H9 (cell line): ENCODE measurements around the gene MICU1. TPM values are rescaled to one million over a fixed set of nuclear protein-coding genes. Genes with fewer than 3 reads are reported as not detected.

Experiments
- DNase-seq: peaks from one replicate; pipeline ENCODE4 v3.0.0-alpha.2; 2017
- H2AFZ ChIP-seq: one replicate; pipeline ENCODE4 v1.6.1; 2013; ENCODE audit warnings: mild to moderate bottlenecking, low read length, control low read depth, moderate library complexity
- H2AK5ac ChIP-seq: 2 replicates; pipeline ENCODE4 v1.6.1; 2013; ENCODE audit warnings: low read length, control low read depth, mixed read lengths; ENCODE audit not compliant: insufficient read length
- H2BK120ac ChIP-seq: one replicate; pipeline ENCODE4 v1.6.1; 2013; ENCODE audit warnings: low read depth, mild to moderate bottlenecking, low read length, control low read depth, inconsistent platforms; ENCODE audit not compliant: poor library complexity, severe bottlenecking
- H2BK12ac ChIP-seq: 2 replicates; pipeline ENCODE4 v1.6.1; 2013; ENCODE audit warnings: low read length, control low read depth, mixed read lengths, low read depth; ENCODE audit not compliant: insufficient read length
- H2BK15ac ChIP-seq: 2 replicates; pipeline ENCODE4 v1.6.1; 2013; ENCODE audit warnings: low read depth, low read length, control low read depth
- H2BK20ac ChIP-seq: one replicate; pipeline ENCODE4 v1.6.1; 2013; ENCODE audit warnings: low read depth, mild to moderate bottlenecking, low read length, control low read depth, inconsistent platforms; ENCODE audit not compliant: poor library complexity, severe bottlenecking
- H2BK5ac ChIP-seq: 2 replicates; pipeline ENCODE4 v1.6.1; 2013; ENCODE audit warnings: low read length, control low read depth, mixed read lengths; ENCODE audit not compliant: insufficient read length
- H3K14ac ChIP-seq: 2 replicates; pipeline ENCODE4 v1.6.1; 2013; ENCODE audit warnings: low read length, control low read depth; ENCODE audit not compliant: insufficient read depth
- H3K18ac ChIP-seq: 2 replicates; pipeline ENCODE4 v1.6.1; 2013; ENCODE audit warnings: low read depth, mild to moderate bottlenecking, mixed read lengths, low read length, control low read depth; ENCODE audit not compliant: insufficient read length
- H3K23ac ChIP-seq: 2 replicates; pipeline ENCODE4 v1.6.1; 2013; ENCODE audit warnings: low read length, control low read depth, mixed read lengths, low read depth; ENCODE audit not compliant: insufficient read length
- H3K23me2 ChIP-seq: 2 replicates; pipeline ENCODE4 v1.6.1; 2013; ENCODE audit warnings: low read depth, mild to moderate bottlenecking, mixed read lengths, low read length, control low read depth; ENCODE audit not compliant: insufficient read length, poor library complexity, severe bottlenecking
- H3K27ac ChIP-seq: 2 replicates; pipeline ENCODE4 v1.5.1; 2013; ENCODE audit warnings: low read length, control low read depth, mixed read lengths, low read depth; ENCODE audit not compliant: insufficient read length
- H3K27me3 ChIP-seq: 2 replicates; pipeline ENCODE4 v1.6.1; 2013; ENCODE audit warnings: low read length, control low read depth, inconsistent platforms; ENCODE audit not compliant: insufficient read depth
- H3K4ac ChIP-seq: 2 replicates; pipeline ENCODE4 v1.6.1; 2013; ENCODE audit warnings: low read depth, mild to moderate bottlenecking, control low read depth, inconsistent platforms, low read length, moderate library complexity
- H3K4me1 ChIP-seq: 2 replicates; pipeline ENCODE4 v1.6.1; 2013; ENCODE audit warnings: low read length, control low read depth, inconsistent platforms; ENCODE audit not compliant: insufficient read depth
- H3K4me2 ChIP-seq: 2 replicates; pipeline ENCODE4 v1.6.1; 2013; ENCODE audit warnings: low read length, control low read depth, mixed read lengths; ENCODE audit not compliant: insufficient read length, insufficient read depth
- H3K56ac ChIP-seq: 2 replicates; pipeline ENCODE4 v1.6.1; 2013; ENCODE audit warnings: low read depth, mild to moderate bottlenecking, mixed read lengths, low read length, control low read depth; ENCODE audit not compliant: insufficient read length
- H3K79me1 ChIP-seq: 2 replicates; pipeline ENCODE4 v1.6.1; 2013; ENCODE audit warnings: low read depth, mild to moderate bottlenecking, moderate library complexity, low read length, control low read depth, inconsistent platforms; ENCODE audit not compliant: insufficient read depth, poor library complexity, severe bottlenecking
- H3K79me2 ChIP-seq: 2 replicates; pipeline ENCODE4 v1.6.1; 2013; ENCODE audit warnings: low read length, control low read depth, inconsistent platforms; ENCODE audit not compliant: insufficient read depth
- H3K9ac ChIP-seq: 2 replicates; pipeline ENCODE4 v1.6.1; 2013; ENCODE audit warnings: low read length, control low read depth, mixed read lengths; ENCODE audit not compliant: insufficient read length; ENCODE audit errors: extremely low read depth
- H3K9me3 ChIP-seq: one replicate; pipeline ENCODE4 v1.6.1; 2013; ENCODE audit warnings: low read depth, low read length, inconsistent platforms; ENCODE audit not compliant: control insufficient read depth
- H3T11ph ChIP-seq: one replicate; pipeline ENCODE4 v1.6.1; 2013; ENCODE audit warnings: mild to moderate bottlenecking, low read length, control low read depth, inconsistent platforms
- H4K20me1 ChIP-seq: one replicate; pipeline ENCODE4 v1.6.1; 2013; ENCODE audit not compliant: control insufficient read depth, insufficient read length, insufficient read depth
- H4K5ac ChIP-seq: 2 replicates; pipeline ENCODE4 v1.6.1; 2013; ENCODE audit warnings: low read depth, mild to moderate bottlenecking, mixed read lengths, low read length, control low read depth; ENCODE audit not compliant: insufficient read length
- H4K8ac ChIP-seq: replicated peaks from 2 replicates; pipeline ENCODE4 v1.6.1; 2013; ENCODE audit warnings: low read length, control low read depth, mixed read lengths, low read depth; ENCODE audit not compliant: insufficient read length
- H4K91ac ChIP-seq: 2 replicates; pipeline ENCODE4 v1.6.1; 2013; ENCODE audit warnings: low read depth, mild to moderate bottlenecking, moderate library complexity, mixed read lengths, low read length, control low read depth; ENCODE audit not compliant: insufficient read length
- H3K27ac Mint-ChIP-seq, 3 experiments: 2 replicates in 2 of 3; 3 replicates in 1 of 3; pipeline ENCODE4 v1.8.0; 2020 to 2021; ENCODE audit warnings: mixed read lengths in 3 of 3, mild to moderate bottlenecking in 1 of 3, moderate library complexity in 1 of 3
- H3K27me3 Mint-ChIP-seq: 2 replicates; pipeline ENCODE4 v1.8.0; 2021; ENCODE audit warnings: low read depth, mild to moderate bottlenecking, moderate library complexity, mixed read lengths
- H3K36me3 Mint-ChIP-seq, 3 experiments: 2 replicates in 2 of 3; 3 replicates in 1 of 3; pipeline ENCODE4 v1.8.0; 2020 to 2021; ENCODE audit warnings: low read depth in 3 of 3, mixed read lengths in 3 of 3; ENCODE audit not compliant: insufficient read depth in 1 of 3
- H3K4me1 Mint-ChIP-seq, 2 experiments: 2 replicates each; pipeline ENCODE4 v1.8.0; 2020; ENCODE audit warnings: mixed read lengths in 2 of 2
- H3K4me3 Mint-ChIP-seq, 2 experiments: 2 replicates in 1 of 2; 3 replicates in 1 of 2; pipeline ENCODE4 v1.8.0; 2020 to 2021; ENCODE audit warnings: mild to moderate bottlenecking in 2 of 2, mixed read lengths in 2 of 2, moderate library complexity in 1 of 2
- H3K9me3 Mint-ChIP-seq, 2 experiments: 2 replicates in 1 of 2; 3 replicates in 1 of 2; pipeline ENCODE4 v1.8.0; 2020; ENCODE audit warnings: mild to moderate bottlenecking in 2 of 2, mixed read lengths in 2 of 2, moderate library complexity in 1 of 2
- CTCF ChIP-seq: fragments of 200-600 bp; sonication (generic); conservative IDR thresholded peaks from 3 replicates; pipeline ENCODE4 v1.8.0; 2021; ENCODE audit warnings: antibody characterized with exemption, mild to moderate bottlenecking
- WGBS: extraction: QIAGEN DNeasy Blood & Tissue Kit; methylation state at CpG from one replicate; pipeline ENCODE4 v1.1.7; 2013; ENCODE audit warnings: missing lambda C conversion rate, low lambda C conversion rate, mixed read lengths; ENCODE audit not compliant: insufficient read length; ENCODE audit errors: extremely low coverage; 5-methylcytosine and 5-hydroxymethylcytosine counted together
- total RNA-seq: library from RNA; stranded (reverse); gene quantifications from 2 replicates; pipeline ENCODE4 v1.2.1, GENCODE V29; 2021

The MICU1 gene
- total RNA-seq, 1 experiment from 2014 or later = 33.2 TPM

DNA sequence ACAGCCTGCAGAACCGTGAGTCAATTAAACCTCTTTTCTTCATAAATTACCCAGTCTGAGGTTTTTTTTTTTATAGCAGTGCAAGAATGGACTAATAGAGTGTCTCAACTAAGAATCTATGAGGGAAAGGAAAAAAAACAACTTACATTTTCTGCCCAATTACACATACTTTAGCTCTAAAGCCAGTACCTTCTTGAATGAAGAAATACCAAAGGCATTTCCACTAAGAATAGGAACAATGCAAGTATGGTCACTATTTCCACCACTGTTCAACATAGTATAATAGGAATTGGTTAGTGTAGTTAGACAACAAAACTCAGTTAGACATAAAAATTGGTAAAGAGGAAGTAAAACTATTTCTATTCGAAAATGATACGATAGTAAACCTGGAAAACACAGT is 37.6 kb downstream of the MICU1 start:
- H4K20me1 ChIP-seq = no peaks in the 10 kb centered on the region
- H2BK5ac ChIP-seq = no peak overlapping the region
- no peak overlapping the region for H2BK20ac ChIP-seq
- no peak overlapping the region for H2AK5ac ChIP-seq
- H3K4me1 ChIP-seq = no peaks in the 10 kb centered on the region
- TF ChIP-seq CTCF = no peak
- Mint-ChIP-seq H3K27ac (peak overlapping the region in 2 of 3 experiments; percentile 19 to 56; a peak in 4 of 7 replicates), H3K27me3 (no peaks in the 10 kb centered on the region), H3K4me3 (no peak overlapping the region), H3K36me3 (peaks cover 0 to 9% (median 3%) of the 10 kb centered on the region in 3 experiments; a peak in 6 of 7 replicates), H3K4me1 (peaks cover 9 to 11% of the 10 kb centered on the region in 2 experiments), H3K9me3 (peaks cover 5 to 7% of the 10 kb centered on the region in 2 experiments; a peak in 3 of 5 replicates)
- no peaks in the 10 kb centered on the region for H3K79me1 ChIP-seq
- H3K9ac ChIP-seq = no peak overlapping the region
- DNase-seq = no peak
- H3T11ph ChIP-seq = no peak overlapping the region
- H3K9me3 ChIP-seq = no peaks in the 10 kb centered on the region
- no peaks in the 10 kb centered on the region for H3K27me3 ChIP-seq
- no peak overlapping the region for H4K5ac ChIP-seq
- H3K14ac ChIP-seq = no peak overlapping the region
- no peaks in the 10 kb centered on the region for H3K23me2 ChIP-seq
- H4K91ac ChIP-seq = no peak overlapping the region
- H3K27ac ChIP-seq = no peak overlapping the region
- no peak overlapping the region for H3K56ac ChIP-seq
- no peak overlapping the region for H3K4me2 ChIP-seq
- no peak overlapping the region for H2AFZ ChIP-seq
- H3K18ac ChIP-seq = no peak overlapping the region
- WGBS = no CpG with 5 or more reads among the region's 3 CpGs
- H2BK120ac ChIP-seq = no peak overlapping the region
- no peak overlapping the region for H2BK12ac ChIP-seq
- no peak overlapping the region for H3K23ac ChIP-seq
- no peak overlapping the region for H2BK15ac ChIP-seq
- H3K79me2 ChIP-seq = no peaks in the 10 kb centered on the region; the same call in 1 of the 2 replicates
- H4K8ac ChIP-seq = no peak overlapping the region
- H3K4ac ChIP-seq = no peak overlapping the region
